Left forelimb (tissue), 1 donor: Measurements from ENCODE around the gene CRYBA2.

ENCODE experiments used
- DNase-seq: peaks from one replicate; pipeline ENCODE4 v3.0.0-alpha.2; 2018; ENCODE audit warnings: low spot score

CRYBA2 gene

GRCh38 chr2:218993345-218994315 is at the start of gene CRYBA2:
TSS of gene CRYBA2 (minus strand) at chr2:218993422. CDS start at chr2:218993176, 246 bp downstream.
- no peak for DNase-seq

GRCh38 chr2:219042750-219043149 is 49.5 kb upstream of the CRYBA2 start:
- no peak for DNase-seq

GRCh38 chr2:219042157-219042556 is 48.9 kb upstream of the CRYBA2 start:
- no peak for DNase-seq

GRCh38 chr2:219041252-219041651 is 48.0 kb upstream of the CRYBA2 start, which contains the start of gene CFAP65:
TSS of gene CFAP65 (minus strand) at chr2:219041516. CDS start at chr2:219039048, 2,468 bp downstream.
- no peak for DNase-seq

GRCh38 chr2:219038600-219038999 is 45.4 kb upstream of the CRYBA2 start:
- DNase-seq: no peak

- no peak for DNase-seq
These were observed 44.7 kb upstream of the CRYBA2 start for GRCh38 chr2:219037783-219038499.

GRCh38 chr2:219035942-219036341 is 42.7 kb upstream of the CRYBA2 start:
- DNase-seq: no peak

GRCh38 chr2:219034823-219035222 is 41.6 kb upstream of the CRYBA2 start:
- DNase-seq: no peak

- no peak for DNase-seq
These were observed 39.0 kb upstream of the CRYBA2 start for GRCh38 chr2:219032051-219032745.

- DNase-seq: no peak
These were observed 38.0 kb upstream of the CRYBA2 start for GRCh38 chr2:219031005-219031738.

- DNase-seq: no peak
These were observed 37.1 kb upstream of the CRYBA2 start for GRCh38 chr2:219030177-219030940.

GRCh38 chr2:219029829-219030165 is 36.6 kb upstream of the CRYBA2 start:
- DNase-seq: peak; percentile 81

- no peak for DNase-seq
These were observed 36.0 kb upstream of the CRYBA2 start for GRCh38 chr2:219028996-219029828.

GRCh38 chr2:219028141-219028540 is 34.9 kb upstream of the CRYBA2 start:
- no peak for DNase-seq

- no peak for DNase-seq
These were observed 34.4 kb upstream of the CRYBA2 start for GRCh38 chr2:219027511-219028055.

- DNase-seq: no peak
These were observed 33.7 kb upstream of the CRYBA2 start for GRCh38 chr2:219026946-219027345.

- DNase-seq: no peak
These were observed 32.7 kb upstream of the CRYBA2 start for GRCh38 chr2:219025637-219026585.

- DNase-seq: no peak
These were observed 30.8 kb upstream of the CRYBA2 start for GRCh38 chr2:219024059-219024458.
